GM23338 (cell line): ENCODE data around the gene THOP1. TPM values are rescaled to one million over a fixed set of nuclear protein-coding genes. Genes with fewer than 3 reads are reported as not detected.

Experiments
- ATAC-seq: fragments of 200-7000 bp; cut with Tn5 transposase; 3 replicates; pipeline ENCODE4 v1.9.1; 2020
- DNase-seq: peaks from one replicate; pipeline ENCODE4 v3.0.0-alpha.2; 2015; ENCODE audit warnings: low spot score
- H2AFZ ChIP-seq: fragments of 200-600 bp; sonication (generic); 2 replicates; pipeline ENCODE4 v1.8.0; 2016; ENCODE audit warnings: antibody characterized with exemption, mild to moderate bottlenecking, moderate library complexity
- H3F3A ChIP-seq: fragments of 200-600 bp; sonication (generic); replicated peaks from 2 replicates; pipeline ENCODE4 v1.8.0; 2017; ENCODE audit warnings: antibody characterized with exemption, mixed run types, low read depth
- H3K27ac ChIP-seq: fragments of 200-600 bp; sonication (generic); 2 replicates; pipeline ENCODE4 v1.6.1; 2016; ENCODE audit warnings: low read depth
- H3K27me3 ChIP-seq: fragments of 200-600 bp; sonication (generic); 2 replicates; pipeline ENCODE4 v1.8.0; 2016; ENCODE audit warnings: mild to moderate bottlenecking, mixed run types, moderate library complexity; ENCODE audit not compliant: insufficient read depth
- H3K36me3 ChIP-seq: fragments of 200-600 bp; sonication (generic); 2 replicates; pipeline ENCODE4 v1.8.0; 2016; ENCODE audit warnings: mild to moderate bottlenecking; ENCODE audit not compliant: insufficient read depth
- H3K4me1 ChIP-seq: fragments of 200-600 bp; sonication (generic); 2 replicates; pipeline ENCODE4 v1.8.0; 2016; ENCODE audit warnings: mild to moderate bottlenecking, moderate library complexity; ENCODE audit not compliant: insufficient read depth
- H3K4me2 ChIP-seq: fragments of 200-600 bp; sonication (generic); 2 replicates; pipeline ENCODE4 v1.7.1; 2017; ENCODE audit warnings: mixed run types
- H3K4me3 ChIP-seq: fragments of 200-600 bp; sonication (generic); 2 replicates; pipeline ENCODE4 v1.6.1; 2016; ENCODE audit warnings: mixed run types
- H3K79me2 ChIP-seq: fragments of 200-600 bp; sonication (generic); replicated peaks from 2 replicates; pipeline ENCODE4 v1.8.0; 2017; ENCODE audit warnings: mild to moderate bottlenecking; ENCODE audit not compliant: insufficient read depth
- H3K9me2 ChIP-seq: fragments of 200-600 bp; sonication (generic); 2 replicates; pipeline ENCODE4 v1.8.0; 2017; ENCODE audit not compliant: insufficient read depth
- H4K20me1 ChIP-seq: fragments of 200-600 bp; sonication (generic); replicated peaks from 2 replicates; pipeline ENCODE4 v1.8.0; 2017; ENCODE audit warnings: mild to moderate bottlenecking; ENCODE audit not compliant: insufficient read depth
- H3K27ac Mint-ChIP-seq: 2 replicates; pipeline ENCODE4 v1.8.0; 2020; ENCODE audit warnings: inconsistent platforms, mild to moderate bottlenecking, moderate library complexity, mixed read lengths
- H3K27me3 Mint-ChIP-seq: 3 replicates; pipeline ENCODE4 v1.8.0; 2022; ENCODE audit warnings: low read depth, mild to moderate bottlenecking, moderate library complexity, mixed read lengths, inconsistent platforms; ENCODE audit not compliant: insufficient read depth, poor library complexity
- H3K36me3 Mint-ChIP-seq: 3 replicates; pipeline ENCODE4 v1.8.0; 2021; ENCODE audit warnings: low read depth, mild to moderate bottlenecking, inconsistent platforms, moderate library complexity, mixed read lengths
- H3K4me1 Mint-ChIP-seq: 3 replicates; pipeline ENCODE4 v1.8.0; 2020; ENCODE audit warnings: mild to moderate bottlenecking, inconsistent platforms, mixed read lengths
- H3K4me3 Mint-ChIP-seq: 3 replicates; pipeline ENCODE4 v1.8.0; 2021; ENCODE audit warnings: moderate library complexity, mild to moderate bottlenecking, inconsistent platforms, mixed read lengths
- H3K9me3 Mint-ChIP-seq: 3 replicates; pipeline ENCODE4 v1.8.0; 2020; ENCODE audit warnings: moderate library complexity, mild to moderate bottlenecking, inconsistent platforms, mixed read lengths
- CREB1 ChIP-seq: fragments of 250-450 bp; sonication (Bioruptor Pico); IDR thresholded peaks from 2 replicates; pipeline ENCODE4 v1.5.0; 2020; ENCODE audit warnings: low read depth, mild to moderate bottlenecking, moderate library complexity
- CTCF ChIP-seq, 2 experiments: fragments of 200-600 bp in 1 of 2; sonication (generic) in 1 of 2; conservative IDR thresholded peaks; 2 replicates each; pipeline versions ENCODE4 v1.5.1 to v1.6.1; 2016 to 2017; ENCODE audit warnings: antibody characterized with exemption in 2 of 2, low read depth in 2 of 2, mild to moderate bottlenecking in 2 of 2, moderate library complexity in 1 of 2
- EZH2 ChIP-seq: fragments of 200-600 bp; sonication (generic); IDR thresholded peaks from one replicate; pipeline ENCODE4 v1.8.0; 2017; ENCODE audit warnings: antibody characterized with exemption, mild to moderate bottlenecking, low read depth; ENCODE audit not compliant: unreplicated experiment
- EZH2phosphoT487 ChIP-seq: fragments of 200-600 bp; sonication (generic); IDR thresholded peaks from one replicate; pipeline ENCODE4 v1.8.1; 2018; ENCODE audit warnings: antibody characterized with exemption; ENCODE audit not compliant: unreplicated experiment
- JUNB ChIP-seq: IDR thresholded peaks from one replicate; pipeline ENCODE4 v1.6.1; 2016; ENCODE audit warnings: antibody characterized with exemption; ENCODE audit not compliant: unreplicated experiment
- POLR2AphosphoS5 ChIP-seq: IDR thresholded peaks from 2 replicates; pipeline ENCODE4 v1.6.1; 2016; ENCODE audit warnings: antibody characterized with exemption, low read depth
- REST ChIP-seq: IDR thresholded peaks from one replicate; pipeline ENCODE4 v1.6.1; 2018; ENCODE audit warnings: antibody characterized with exemption; ENCODE audit not compliant: unreplicated experiment
- STAT1 ChIP-seq: IDR thresholded peaks from one replicate; pipeline ENCODE4 v1.6.1; 2016; ENCODE audit warnings: antibody characterized with exemption; ENCODE audit not compliant: unreplicated experiment
- ZNF114 ChIP-seq: fragments of 250-450 bp; sonication (Bioruptor Pico); IDR thresholded peaks from 2 replicates; pipeline ENCODE4 v1.5.0; 2020; ENCODE audit warnings: mild to moderate bottlenecking, moderate library complexity
- ZNF331 ChIP-seq: fragments of 250-450 bp; sonication (Bioruptor Pico); IDR thresholded peaks from 2 replicates; pipeline ENCODE4 v1.5.0; 2020; ENCODE audit warnings: low read depth, mild to moderate bottlenecking, moderate library complexity
- polyA plus RNA-seq: library from polyadenylated mRNA; unstranded; fragments of >200 nt; fragmentation: Nextera tagmentation; extraction: Ambion mirVana; gene quantifications from 2 replicates; pipeline ENCODE4 v1.2.1, GENCODE V29; 2016
- total RNA-seq: library from RNA; depleted of rRNA; stranded (reverse); fragments of >200 nt; shearing (Covaris generic); gene quantifications from 2 replicates; pipeline ENCODE4 v1.2.3, GENCODE V29; 2014
- TF ChIP-seq, protein P1 (sequence below): IDR thresholded peaks from 2 replicates; pipeline ENCODE4 v1.6.1; 2016; ENCODE audit warnings: antibody characterized with exemption

Gene THOP1
- total and polyA plus RNA-seq, 2 experiments from 2014 or later = 110 to 229 TPM

DNA sequence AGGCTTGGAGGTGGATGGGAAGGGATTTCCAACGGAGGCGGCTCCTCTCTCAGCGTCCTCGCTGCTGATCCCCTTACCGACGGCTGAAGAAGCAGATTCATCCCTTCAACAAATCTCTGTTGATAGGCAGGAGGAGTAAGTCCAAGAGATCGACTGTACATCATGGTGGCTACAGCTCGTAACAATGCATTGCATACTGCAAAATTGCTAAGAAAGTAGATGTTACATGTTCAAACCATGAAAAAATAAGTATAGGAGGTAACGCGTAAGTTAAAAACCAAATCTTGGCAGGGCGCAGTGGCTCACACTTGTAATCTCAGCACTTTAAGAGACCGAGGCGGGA lies 45.0 kb upstream of the THOP1 start (continued):
- no peak for TF ChIP-seq EZH2
- no peak for TF ChIP-seq JUNB
- TF ChIP-seq CTCF (conservative IDR thresholded peaks at IDR 0.05; ENCODE audit: low read depth in 2 of 2) = no peak
- no peak for TF ChIP-seq REST
- TF ChIP-seq EZH2phosphoT487 = no peak
- TF ChIP-seq CREB1 = no peak
- TF ChIP-seq POLR2AphosphoS5 = no peak
- no peak for TF ChIP-seq STAT1
- TF ChIP-seq, protein P1, sequence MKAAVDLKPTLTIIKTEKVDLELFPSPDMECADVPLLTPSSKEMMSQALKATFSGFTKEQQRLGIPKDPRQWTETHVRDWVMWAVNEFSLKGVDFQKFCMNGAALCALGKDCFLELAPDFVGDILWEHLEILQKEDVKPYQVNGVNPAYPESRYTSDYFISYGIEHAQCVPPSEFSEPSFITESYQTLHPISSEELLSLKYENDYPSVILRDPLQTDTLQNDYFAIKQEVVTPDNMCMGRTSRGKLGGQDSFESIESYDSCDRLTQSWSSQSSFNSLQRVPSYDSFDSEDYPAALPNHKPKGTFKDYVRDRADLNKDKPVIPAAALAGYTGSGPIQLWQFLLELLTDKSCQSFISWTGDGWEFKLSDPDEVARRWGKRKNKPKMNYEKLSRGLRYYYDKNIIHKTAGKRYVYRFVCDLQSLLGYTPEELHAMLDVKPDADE = no peak

- H3K27me3 ChIP-seq = no peaks in the 10 kb centered on the region
- no peak overlapping the region for H3K4me2 ChIP-seq
- H4K20me1 ChIP-seq = no peaks in the 10 kb centered on the region; the same call in 1 of the 2 replicates
- no peaks in the 10 kb centered on the region for H3K9me3 Mint-ChIP-seq
- H2AFZ ChIP-seq = no peak overlapping the region
- no peaks in the 10 kb centered on the region for H3K36me3 ChIP-seq
- peaks cover 9% of the 10 kb centered on the region; the same call in 1 of the 3 replicates for H3K36me3 Mint-ChIP-seq
- H3K27ac Mint-ChIP-seq = no peak overlapping the region
- no peaks in the 10 kb centered on the region for H3F3A ChIP-seq
- peaks cover 5% of the 10 kb centered on the region; the same call in 1 of the 2 replicates for H3K79me2 ChIP-seq
- no peak overlapping the region for H3K4me3 ChIP-seq
- DNase-seq (no peak), ATAC-seq (no peak)
- H3K27ac ChIP-seq = no peak overlapping the region
- no peak overlapping the region for H3K4me3 Mint-ChIP-seq
- H3K9me2 ChIP-seq = no peaks in the 10 kb centered on the region
- H3K27me3 Mint-ChIP-seq = peaks cover 8% of the 10 kb centered on the region
- TF ChIP-seq ZNF114 (CRISPR knock-in tag) (no peak), EZH2phosphoT487 (no peak), JUNB (no peak), ZNF331 (no peak), STAT1 (no peak), CTCF (conservative IDR thresholded peaks at IDR 0.05; ENCODE audit: low read depth in 2 of 2) (no peak)
- H3K4me1 ChIP-seq = peaks cover 4% of the 10 kb centered on the region; the same call in 1 of the 2 replicates
- H3K4me1 Mint-ChIP-seq = peaks cover 4% of the 10 kb centered on the region; the same call in 2 of the 3 replicates
Measured at GRCh38 chr19:2743099-2743498, 42.2 kb upstream of the THOP1 start.
